Stimulated activated CD4-positive, alpha-beta T cell treated with anti-CD3 and anti-CD28 coated beads, Interleukin-2, amount 100 ng/mL, for 4 hours (primary cell): Measurements from ENCODE around the gene PLD4.
"Not testable (repeated sequence)": the region's sequence is repeated elsewhere in the genome, so short reads cannot be mapped to it uniquely, and the experiment has no call there.

Experiments used
- DNase-seq: peaks from one replicate; pipeline ENCODE4 v3.0.0-alpha.2; 2020; ENCODE audit warnings: low read depth

Gene PLD4

GRCh38 chr14:104941508-104942365 is 17.1 kb downstream of the PLD4 start:
- DNase-seq, result no peak

GRCh38 chr14:104942586-104942985 is 17.9 kb downstream of the PLD4 start:
- DNase-seq, result no peak

- DNase-seq, result not testable (repeated sequence)
These were observed 18.7 kb downstream of the PLD4 start for GRCh38 chr14:104943216-104944015.

- DNase-seq, result not testable (repeated sequence)
These were observed 19.3 kb downstream of the PLD4 start for GRCh38 chr14:104944016-104944308.

GRCh38 chr14:104944436-104945205 is 19.9 kb downstream of the PLD4 start:
- not testable (repeated sequence) for DNase-seq

GRCh38 chr14:104945266-104945665 is 20.6 kb downstream of the PLD4 start:
- not testable (repeated sequence) for DNase-seq

- DNase-seq, result not testable (repeated sequence)
These were observed 21.6 kb downstream of the PLD4 start for GRCh38 chr14:104945986-104946965.

GRCh38 chr14:104947201-104947600 is 22.5 kb downstream of the PLD4 start:
- DNase-seq, result not testable (repeated sequence)

- not testable (repeated sequence) for DNase-seq
These were observed 23.4 kb downstream of the PLD4 start for GRCh38 chr14:104947881-104948735.

GRCh38 chr14:104948736-104949031 is 24.0 kb downstream of the PLD4 start:
- no peak for DNase-seq

GRCh38 chr14:104949406-104949955 is 24.8 kb downstream of the PLD4 start:
- not testable (repeated sequence) for DNase-seq

GRCh38 chr14:104950021-104950420 is 25.3 kb downstream of the PLD4 start:
- DNase-seq, result no peak

- DNase-seq, result not testable (repeated sequence)
These were observed 26.0 kb downstream of the PLD4 start for GRCh38 chr14:104950701-104951100.

GRCh38 chr14:104951863-104952657 is 27.4 kb downstream of the PLD4 start:
- not testable (repeated sequence) for DNase-seq

GRCh38 chr14:104953097-104953496 is 28.4 kb downstream of the PLD4 start:
- DNase-seq, result no peak

GRCh38 chr14:104953896-104954656 is 29.4 kb downstream of the PLD4 start:
- no peak for DNase-seq

GRCh38 chr14:104954746-104955395 is 30.2 kb downstream of the PLD4 start:
- no peak for DNase-seq

- no peak for DNase-seq
These were observed 30.7 kb downstream of the PLD4 start for GRCh38 chr14:104955396-104955770.
